DND-41 (cell line): ENCODE results near the gene BPIFB3.

Experiments
- ATAC-seq: fragments of 200-7000 bp; cut with Tn5 transposase; 3 replicates; pipeline ENCODE4 v1.9.1; 2021; ENCODE audit warnings: low read depth; ENCODE audit not compliant: insufficient read depth
- DNase-seq: peaks from one replicate; pipeline ENCODE4 v3.0.0-alpha.2; 2020
- H2AFZ ChIP-seq: 2 replicates; pipeline ENCODE4 v1.6.0; 2012; ENCODE audit warnings: low read depth, low read length
- H3K27ac ChIP-seq: 2 replicates; pipeline ENCODE4 v1.5.1; 2012; ENCODE audit warnings: low read length, inconsistent platforms
- H3K27me3 ChIP-seq: fragments of 200-600 bp; sonication (generic); 2 replicates; pipeline ENCODE4 v1.6.0; 2012; ENCODE audit warnings: low read length, mild to moderate bottlenecking, inconsistent platforms; ENCODE audit not compliant: insufficient read depth, poor library complexity
- H3K36me3 ChIP-seq: 2 replicates; pipeline ENCODE4 v1.5.1; 2012; ENCODE audit warnings: low read length, inconsistent platforms; ENCODE audit not compliant: insufficient read depth
- H3K4me1 ChIP-seq: 2 replicates; pipeline ENCODE4 v1.5.1; 2012; ENCODE audit warnings: mild to moderate bottlenecking, low read length; ENCODE audit not compliant: insufficient read depth
- H3K4me2 ChIP-seq: 2 replicates; pipeline ENCODE4 v1.6.0; 2012; ENCODE audit warnings: mild to moderate bottlenecking, moderate library complexity, low read length, inconsistent platforms; ENCODE audit not compliant: insufficient read depth
- H3K4me3 ChIP-seq, 2 experiments: fragments of 200-600 bp in 1 of 2; shearing (Covaris generic) in 1 of 2; 2 replicates each; pipeline ENCODE4 v1.5.1; 2012 to 2016; ENCODE audit warnings: inconsistent platforms in 2 of 2, low read length in 2 of 2, mild to moderate bottlenecking in 2 of 2, low read depth in 1 of 2, moderate library complexity in 1 of 2
- H3K79me2 ChIP-seq: 2 replicates; pipeline ENCODE4 v1.6.0; 2012; ENCODE audit warnings: low read length, inconsistent platforms; ENCODE audit not compliant: insufficient read depth
- H3K9ac ChIP-seq: 2 replicates; pipeline ENCODE4 v1.6.0; 2012; ENCODE audit warnings: low read depth, mild to moderate bottlenecking, inconsistent platforms, low read length, moderate library complexity
- H3K9me3 ChIP-seq: 2 replicates; pipeline ENCODE4 v1.5.1; 2012; ENCODE audit warnings: low read length, moderate library complexity, mild to moderate bottlenecking, inconsistent platforms; ENCODE audit not compliant: insufficient read depth, severe bottlenecking
- H4K20me1 ChIP-seq: 2 replicates; pipeline ENCODE4 v1.6.0; 2012; ENCODE audit warnings: low read length; ENCODE audit not compliant: insufficient read depth
- EZH2 ChIP-seq: IDR thresholded peaks from 3 replicates; pipeline ENCODE4 v1.6.1; 2012; ENCODE audit warnings: borderline replicate concordance, low read depth, mild to moderate bottlenecking, moderate library complexity, low read length, inconsistent platforms; ENCODE audit not compliant: severe bottlenecking
- TF ChIP-seq, protein P1 (sequence below): IDR thresholded peaks from 2 replicates; pipeline ENCODE4 v1.5.1; 2012; ENCODE audit warnings: borderline replicate concordance, low read length, moderate library complexity, mild to moderate bottlenecking; ENCODE audit not compliant: poor library complexity, severe bottlenecking; ENCODE audit errors: extremely low read depth

BPIFB3 gene

DNA sequence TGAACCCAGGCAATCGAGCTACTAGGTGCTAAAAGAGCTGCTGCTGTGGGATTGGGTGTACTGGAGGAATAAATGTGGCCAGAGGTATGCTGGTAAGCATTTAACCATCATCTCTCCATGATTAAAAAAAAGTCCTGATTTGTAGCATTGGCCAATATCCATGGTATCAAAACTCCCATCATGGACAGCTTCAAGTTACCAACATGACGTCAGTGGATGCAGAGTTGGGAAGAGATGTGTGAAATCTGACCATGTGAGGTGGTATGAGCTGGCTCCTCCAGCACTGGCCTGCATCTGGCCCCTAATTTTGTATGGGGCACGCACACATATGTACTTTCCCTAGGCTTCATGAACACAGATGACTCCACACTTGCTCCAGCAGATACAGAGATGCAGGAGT lies 37.4 kb downstream of the BPIFB3 start:
- TF ChIP-seq, protein P1, sequence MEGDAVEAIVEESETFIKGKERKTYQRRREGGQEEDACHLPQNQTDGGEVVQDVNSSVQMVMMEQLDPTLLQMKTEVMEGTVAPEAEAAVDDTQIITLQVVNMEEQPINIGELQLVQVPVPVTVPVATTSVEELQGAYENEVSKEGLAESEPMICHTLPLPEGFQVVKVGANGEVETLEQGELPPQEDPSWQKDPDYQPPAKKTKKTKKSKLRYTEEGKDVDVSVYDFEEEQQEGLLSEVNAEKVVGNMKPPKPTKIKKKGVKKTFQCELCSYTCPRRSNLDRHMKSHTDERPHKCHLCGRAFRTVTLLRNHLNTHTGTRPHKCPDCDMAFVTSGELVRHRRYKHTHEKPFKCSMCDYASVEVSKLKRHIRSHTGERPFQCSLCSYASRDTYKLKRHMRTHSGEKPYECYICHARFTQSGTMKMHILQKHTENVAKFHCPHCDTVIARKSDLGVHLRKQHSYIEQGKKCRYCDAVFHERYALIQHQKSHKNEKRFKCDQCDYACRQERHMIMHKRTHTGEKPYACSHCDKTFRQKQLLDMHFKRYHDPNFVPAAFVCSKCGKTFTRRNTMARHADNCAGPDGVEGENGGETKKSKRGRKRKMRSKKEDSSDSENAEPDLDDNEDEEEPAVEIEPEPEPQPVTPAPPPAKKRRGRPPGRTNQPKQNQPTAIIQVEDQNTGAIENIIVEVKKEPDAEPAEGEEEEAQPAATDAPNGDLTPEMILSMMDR = no peak
- TF ChIP-seq EZH2 = no peak
- ATAC-seq = no peak
- Histone ChIP-seq H3K4me2 (no peak overlapping the region), H3K36me3 (no peaks in the 10 kb centered on the region), H3K4me1 (no peaks in the 10 kb centered on the region), H3K27me3 (peaks cover 3% of the 10 kb centered on the region), H2AFZ (no peak overlapping the region), H4K20me1 (no peaks in the 10 kb centered on the region), H3K79me2 (no peaks in the 10 kb centered on the region), H3K9me3 (no peaks in the 10 kb centered on the region), H3K9ac (no peak overlapping the region), H3K27ac (no peak overlapping the region), H3K4me3 (no peak overlapping the region)
- DNase-seq = no peak

DNA sequence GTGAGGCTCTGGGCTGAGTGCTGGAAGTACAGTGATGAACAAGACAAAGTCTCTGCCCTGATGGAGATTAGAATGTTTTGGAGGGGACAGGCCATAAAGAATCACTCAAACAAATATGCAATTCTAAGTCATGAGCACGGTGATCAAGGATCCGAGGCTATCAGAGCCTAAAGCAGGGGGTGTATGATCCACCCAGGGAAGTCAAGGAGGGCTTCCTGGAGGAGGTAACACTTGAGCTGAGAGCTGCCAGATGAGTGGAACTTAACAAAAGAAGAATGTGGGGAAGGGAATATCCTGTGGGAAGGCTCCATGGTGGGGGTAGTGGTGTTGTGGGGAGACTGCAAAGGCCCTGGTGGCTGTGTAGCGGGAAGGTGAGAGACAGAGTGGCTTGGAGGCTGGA lies 38.0 kb downstream of the BPIFB3 start:
- Histone ChIP-seq H3K79me2 (no peaks in the 10 kb centered on the region), H3K4me1 (no peaks in the 10 kb centered on the region), H2AFZ (no peak overlapping the region), H3K9ac (no peak overlapping the region), H3K27me3 (peaks cover 3% of the 10 kb centered on the region), H3K4me3 (no peak overlapping the region), H3K27ac (no peak overlapping the region), H3K4me2 (no peak overlapping the region), H3K9me3 (no peaks in the 10 kb centered on the region), H3K36me3 (no peaks in the 10 kb centered on the region), H4K20me1 (no peaks in the 10 kb centered on the region)
- ATAC-seq = no peak
- DNase-seq = no peak
- no peak for TF ChIP-seq EZH2
- TF ChIP-seq, protein P1 = no peak

DNA sequence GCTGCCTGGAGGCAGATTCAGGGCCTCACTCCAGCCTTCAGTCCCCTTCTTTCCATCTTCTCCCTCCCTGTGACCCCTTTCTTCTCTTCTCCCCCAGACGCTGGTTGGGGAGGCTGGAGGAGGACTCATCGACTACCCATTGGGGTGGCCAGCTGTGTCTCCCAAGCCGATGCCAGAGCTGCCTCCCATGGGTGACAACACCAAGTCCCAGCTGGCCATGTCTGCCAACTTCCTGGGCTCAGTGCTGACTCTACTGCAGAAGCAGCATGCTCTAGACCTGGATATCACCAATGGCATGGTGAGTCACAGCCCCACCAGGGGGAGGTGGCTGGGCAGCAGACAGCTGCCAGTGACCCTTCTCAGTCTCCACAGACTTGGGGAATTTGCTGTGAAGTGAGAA lies 38.7 kb downstream of the BPIFB3 start:
- Histone ChIP-seq H3K36me3 (no peaks in the 10 kb centered on the region), H3K27ac (no peak overlapping the region), H3K9me3 (no peaks in the 10 kb centered on the region), H3K79me2 (no peaks in the 10 kb centered on the region), H3K4me2 (no peak overlapping the region), H3K27me3 (peaks cover 2% of the 10 kb centered on the region), H3K9ac (no peak overlapping the region), H3K4me1 (no peaks in the 10 kb centered on the region), H2AFZ (no peak overlapping the region), H3K4me3 (no peak overlapping the region), H4K20me1 (no peaks in the 10 kb centered on the region)
- no peak for DNase-seq
- no peak for ATAC-seq
- TF ChIP-seq EZH2 = no peak
- TF ChIP-seq, protein P1 = no peak

DNA sequence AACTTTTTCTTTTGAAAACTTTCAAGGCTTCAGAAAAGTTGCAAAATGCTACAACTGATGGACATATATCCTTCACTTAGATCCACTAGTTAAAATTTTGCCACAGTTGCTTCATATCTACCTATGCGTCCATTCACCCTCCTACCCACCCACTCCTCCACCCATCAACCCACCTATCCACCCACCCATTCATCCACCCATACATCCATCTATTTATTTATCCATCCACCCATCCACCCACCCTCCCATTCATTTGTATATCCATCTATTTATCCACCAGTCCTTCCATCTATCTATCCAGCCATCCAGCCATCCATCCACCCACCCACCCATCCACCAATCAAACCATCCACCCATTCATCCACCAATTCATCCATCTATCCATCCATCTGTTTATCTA lies 39.4 kb downstream of the BPIFB3 start:
- H2AFZ ChIP-seq = no peak overlapping the region
- no peaks in the 10 kb centered on the region for H3K4me1 ChIP-seq
- H4K20me1 ChIP-seq = no peaks in the 10 kb centered on the region
- no peaks in the 10 kb centered on the region for H3K9me3 ChIP-seq
- ATAC-seq = no peak
- no peak for TF ChIP-seq EZH2
- TF ChIP-seq, protein P1 = no peak
- H3K79me2 ChIP-seq = no peaks in the 10 kb centered on the region
- H3K27me3 ChIP-seq = no peaks in the 10 kb centered on the region
- H3K27ac ChIP-seq = no peak overlapping the region
- DNase-seq = no peak
- H3K36me3 ChIP-seq = no peaks in the 10 kb centered on the region
- no peak overlapping the region for H3K9ac ChIP-seq
- H3K4me2 ChIP-seq = no peak overlapping the region
- no peak overlapping the region for H3K4me3 ChIP-seq
